ENCODE measurements around the gene CPAMD8.

The CPAMD8 gene

DNA sequence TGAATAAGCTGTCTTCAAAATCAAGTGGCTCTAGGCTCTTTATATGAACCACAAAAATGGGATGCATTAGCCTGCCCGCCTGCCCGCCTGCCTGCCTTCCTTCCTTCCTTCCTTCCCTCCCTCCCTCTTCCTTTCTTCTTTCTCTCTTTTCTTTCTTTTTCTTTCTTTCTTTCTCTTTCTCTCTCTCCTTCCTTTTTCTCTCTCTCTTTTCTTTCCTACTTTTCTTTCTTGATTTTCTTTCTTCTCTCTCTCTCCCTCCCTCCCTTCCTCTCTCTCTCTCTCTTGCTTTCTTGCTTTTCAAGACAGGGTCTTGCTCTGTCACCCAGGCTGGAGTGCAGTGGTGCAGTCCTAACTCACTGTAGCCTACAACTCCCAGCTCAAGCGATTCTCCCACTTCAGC lies 110.9 kb downstream of the CPAMD8 start:
- DNase-seq: no peak

- peak; percentile 10 for DNase-seq
Observed at GRCh38 chr19:16915135-16915534, 111.5 kb downstream of the CPAMD8 start.

DNA sequence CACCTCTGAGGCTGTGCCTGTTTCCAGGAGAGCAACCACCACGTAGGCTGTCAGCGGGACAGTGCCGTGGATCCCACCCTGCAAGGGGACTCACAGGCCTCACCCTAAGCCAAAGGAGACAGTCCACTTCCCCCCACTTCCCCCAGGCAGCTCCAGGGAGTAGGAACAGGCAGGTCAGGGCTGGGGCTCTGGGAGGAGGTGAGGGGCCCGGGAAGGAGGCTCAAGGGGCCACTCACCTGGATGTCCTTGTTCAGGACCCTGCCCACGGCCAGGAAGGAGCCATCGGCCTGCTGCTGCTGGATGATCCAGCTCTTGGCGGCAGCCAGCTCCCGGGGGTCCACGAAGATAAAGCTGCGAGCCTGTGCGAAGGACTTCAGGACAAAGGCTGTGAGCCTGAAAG lies 112.2 kb downstream of the CPAMD8 start:
- DNase-seq: peak; percentile 46

GRCh38 chr19:16912780-16913179 lies 113.8 kb downstream of the CPAMD8 start:
- peak; percentile 13 for DNase-seq

DNA sequence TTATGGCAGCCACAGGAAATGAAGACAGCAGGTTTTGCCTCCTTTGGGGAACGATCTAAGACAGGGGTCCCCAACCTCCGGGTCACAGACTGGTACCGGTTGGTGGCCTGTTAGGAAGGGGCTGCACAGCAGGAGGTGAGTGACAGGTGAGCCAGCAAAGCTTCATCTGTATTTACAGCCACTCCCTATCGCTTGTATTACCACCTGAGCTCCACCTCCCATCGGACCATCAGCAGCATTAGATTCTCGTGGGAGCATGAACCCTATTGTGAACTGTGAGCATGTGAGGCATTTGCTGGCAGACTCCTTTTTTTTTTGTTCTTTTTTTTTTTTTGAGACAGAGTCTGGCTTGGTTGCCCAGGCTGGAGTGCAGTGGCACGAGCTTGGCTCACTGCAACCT lies 115.6 kb downstream of the CPAMD8 start:
- DNase-seq: no peak

GRCh38 chr19:16908759-16909158 lies 117.9 kb downstream of the CPAMD8 start:
- DNase-seq: no peak

DNA sequence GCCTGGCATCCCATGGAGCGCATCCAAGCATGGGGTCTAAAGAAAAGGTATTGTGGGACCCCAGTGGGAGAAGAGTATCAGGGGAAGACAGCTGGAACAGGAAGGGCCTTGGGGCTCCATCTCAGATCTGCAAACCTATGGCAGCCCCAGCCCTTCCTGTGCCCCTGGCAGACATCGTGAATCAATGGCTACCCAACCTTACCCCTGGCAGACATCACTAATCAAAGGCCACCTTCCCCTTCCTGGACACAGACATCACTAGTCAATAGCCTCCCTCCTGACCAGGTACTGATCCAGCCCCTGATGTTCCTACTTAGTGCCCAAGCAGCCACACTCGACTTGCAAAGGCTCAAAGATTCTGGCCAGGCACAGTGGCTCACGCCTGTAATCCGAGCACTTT lies 122.0 kb downstream of the CPAMD8 start:
- no peak for DNase-seq

- peak; percentile 60 for DNase-seq
Observed at GRCh38 chr19:16903347-16903746, 123.3 kb downstream of the CPAMD8 start.

DNA sequence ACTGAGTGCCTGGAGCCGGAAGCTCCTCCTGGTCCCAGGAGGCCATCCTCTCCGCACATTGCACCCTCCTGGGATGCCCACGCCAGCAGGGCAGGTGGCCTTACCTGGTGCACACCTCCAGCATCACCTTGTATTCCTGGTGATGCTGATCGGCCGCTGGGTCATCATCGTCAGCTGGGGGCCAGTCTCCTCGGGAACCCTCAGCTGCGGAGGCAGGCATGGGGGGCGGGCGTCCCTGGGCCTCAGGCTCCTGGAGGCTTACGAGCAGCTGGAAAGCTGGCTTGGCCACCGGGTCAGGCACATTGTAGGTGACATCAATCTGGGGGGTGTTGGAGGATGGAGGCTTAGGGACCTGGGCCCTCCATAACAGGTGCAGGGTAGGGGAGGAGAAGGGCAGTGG lies 124.1 kb downstream of the CPAMD8 start:
- DNase-seq: peak; percentile 61

DNA sequence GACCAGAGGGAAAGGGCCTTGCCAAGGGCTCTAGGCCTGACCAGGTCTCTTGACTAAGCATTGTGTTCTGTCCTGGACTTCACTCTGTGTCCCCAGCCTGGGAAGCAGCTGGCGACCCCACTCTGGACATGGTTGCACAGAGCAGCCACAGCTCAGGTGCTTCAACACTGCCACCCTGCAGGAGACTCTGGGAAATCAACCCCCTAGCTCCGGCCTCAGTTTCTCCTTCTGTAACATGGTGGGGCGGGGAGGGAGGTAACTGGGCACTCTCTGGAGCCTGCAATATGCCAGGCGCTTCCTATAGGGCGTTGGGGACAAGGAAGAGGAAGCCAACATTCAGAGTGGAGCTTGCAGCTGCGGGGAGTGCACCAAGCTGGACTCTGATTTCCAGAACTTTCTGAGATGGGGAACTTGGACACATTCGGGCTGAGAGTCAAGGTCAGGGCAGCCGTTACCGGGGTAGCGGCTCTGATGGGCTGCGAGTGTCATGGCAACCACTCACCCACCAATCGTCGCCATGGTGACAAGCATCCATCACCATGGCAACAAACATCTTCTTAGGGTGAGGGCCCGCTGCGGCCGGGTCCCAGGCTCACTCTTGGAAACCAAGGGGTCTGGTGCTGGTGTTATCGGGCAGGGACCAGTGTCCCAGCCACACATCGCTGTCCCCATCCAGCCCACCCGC lies 125.0 kb downstream of the CPAMD8 start:
- DNase-seq: no peak

- peak; percentile 63 for DNase-seq
Observed at GRCh38 chr19:16899566-16900075, 127.0 kb downstream of the CPAMD8 start.

- DNase-seq: no peak
Observed at GRCh38 chr19:16898361-16899015, 128.1 kb downstream of the CPAMD8 start.

DNA sequence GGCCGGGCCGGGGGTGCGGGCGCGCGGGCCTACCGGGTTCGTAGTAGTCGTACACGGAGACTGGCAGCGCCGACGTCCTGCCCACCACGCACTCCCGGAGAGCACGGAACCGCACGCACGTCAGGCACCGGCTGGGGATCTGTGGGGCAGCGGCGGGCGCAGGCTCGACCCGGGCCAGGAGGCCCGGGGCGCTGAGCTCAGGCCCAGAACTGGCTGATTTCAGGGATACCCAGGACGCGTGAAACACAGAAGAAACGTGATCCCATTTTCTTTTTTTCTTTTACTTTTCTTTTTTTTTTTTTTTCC lies 128.8 kb downstream of the CPAMD8 start:
- peak; percentile 66 for DNase-seq

DNA sequence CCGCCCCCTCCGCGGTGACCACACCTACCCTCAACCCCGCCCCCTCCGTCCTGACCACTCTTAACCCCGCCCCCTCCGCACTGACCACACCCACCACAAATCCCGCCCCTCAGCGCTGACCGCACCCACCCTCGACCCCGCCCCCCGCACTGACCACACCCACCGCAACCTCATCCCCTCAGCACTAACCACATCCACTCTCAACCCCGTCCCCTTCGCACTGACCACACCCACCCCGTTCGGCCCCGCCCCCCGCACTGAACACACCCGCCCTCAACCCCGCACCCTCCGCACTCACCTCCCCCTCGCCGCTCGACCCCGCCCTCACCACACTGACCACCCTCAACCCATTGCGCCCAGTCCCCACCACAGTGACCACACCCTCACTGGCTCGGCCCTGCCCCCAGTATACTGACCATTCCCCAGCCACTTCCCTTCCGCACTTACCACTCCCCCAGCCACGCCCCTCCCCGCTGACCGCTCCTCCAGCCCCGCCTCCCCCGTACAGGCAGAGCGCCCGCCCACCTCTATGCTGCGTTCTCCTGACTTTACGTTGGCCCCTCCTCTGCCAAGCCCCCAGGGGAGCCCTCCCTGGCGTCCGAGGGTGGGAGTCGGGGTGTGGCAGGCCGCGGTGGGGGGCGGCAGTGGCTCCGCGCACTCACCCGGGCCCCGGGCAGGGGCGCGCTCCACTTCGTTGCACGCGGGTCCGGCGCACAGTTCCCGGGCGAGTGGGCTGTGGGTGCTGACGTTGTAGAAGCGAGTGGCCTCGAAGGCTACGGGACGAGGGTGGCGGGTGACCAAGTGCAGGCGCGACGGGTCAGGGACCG lies 129.4 kb downstream of the CPAMD8 start:
- peak; percentile 84 for DNase-seq

- no peak for DNase-seq
Observed at GRCh38 chr19:16896146-16897028, 130.2 kb downstream of the CPAMD8 start.

GRCh38 chr19:16895467-16896145 lies 131.0 kb downstream of the CPAMD8 start:
- no peak for DNase-seq

- DNase-seq: no peak
Observed at GRCh38 chr19:16894080-16894479, 132.5 kb downstream of the CPAMD8 start.

DNA sequence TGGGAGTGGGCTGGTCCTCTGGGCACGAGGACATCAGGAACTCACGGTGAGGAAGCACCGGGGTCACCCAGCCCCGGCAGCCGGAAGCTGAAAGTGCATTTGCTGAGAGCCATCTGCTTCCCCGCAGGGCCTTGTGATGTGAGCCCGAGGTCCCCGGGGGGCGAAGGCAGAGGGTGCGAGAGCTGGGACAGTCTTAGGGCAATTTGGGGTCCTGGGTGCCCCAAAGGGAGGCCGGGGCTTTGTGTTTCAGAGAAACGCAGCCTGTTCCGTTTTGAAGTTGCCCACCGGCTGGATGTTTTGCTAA lies 133.0 kb downstream of the CPAMD8 start:
- DNase-seq: no peak

GRCh38 chr19:16892868-16893685 lies 133.5 kb downstream of the CPAMD8 start:
- DNase-seq: no peak

DNA sequence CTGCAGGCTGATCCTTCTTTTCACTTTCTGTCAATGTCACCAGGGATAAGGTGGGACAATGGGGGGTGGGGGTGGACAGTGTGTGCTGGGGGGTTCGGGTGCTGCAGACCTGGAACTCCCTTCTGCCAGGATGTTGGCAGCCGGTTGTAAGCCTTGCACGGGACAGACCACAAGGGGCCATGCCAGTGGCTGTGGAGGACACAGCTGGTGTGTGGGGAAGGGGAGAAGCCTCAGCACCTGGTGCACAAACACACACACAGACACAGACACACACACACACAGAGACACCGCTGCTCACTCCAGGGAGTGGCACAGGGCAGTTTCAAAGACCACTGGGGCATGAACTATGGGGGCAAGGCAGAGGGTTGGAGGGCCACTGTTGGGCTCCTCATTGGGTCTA lies 134.2 kb downstream of the CPAMD8 start:
- no peak for DNase-seq

GRCh38 chr19:16891696-16892382 lies 134.8 kb downstream of the CPAMD8 start:
- no peak for DNase-seq

All from activated effector memory CD4-positive, alpha-beta T cell treated with anti-CD3 and anti-CD28 coated beads, Interleukin-2, amount 50 U/mL, for 16 hours (primary cell).